ENCODE measurements around the gene CALML5. TPM values are rescaled to one million over a fixed set of nuclear protein-coding genes. Genes with fewer than 3 reads are reported as not detected.

Gene CALML5
- total and polyA plus RNA-seq, 9 of the 15 experiments (the other 6 are each of a cell fraction or from before 2014, with no cell fraction given), result not detected

DNA sequence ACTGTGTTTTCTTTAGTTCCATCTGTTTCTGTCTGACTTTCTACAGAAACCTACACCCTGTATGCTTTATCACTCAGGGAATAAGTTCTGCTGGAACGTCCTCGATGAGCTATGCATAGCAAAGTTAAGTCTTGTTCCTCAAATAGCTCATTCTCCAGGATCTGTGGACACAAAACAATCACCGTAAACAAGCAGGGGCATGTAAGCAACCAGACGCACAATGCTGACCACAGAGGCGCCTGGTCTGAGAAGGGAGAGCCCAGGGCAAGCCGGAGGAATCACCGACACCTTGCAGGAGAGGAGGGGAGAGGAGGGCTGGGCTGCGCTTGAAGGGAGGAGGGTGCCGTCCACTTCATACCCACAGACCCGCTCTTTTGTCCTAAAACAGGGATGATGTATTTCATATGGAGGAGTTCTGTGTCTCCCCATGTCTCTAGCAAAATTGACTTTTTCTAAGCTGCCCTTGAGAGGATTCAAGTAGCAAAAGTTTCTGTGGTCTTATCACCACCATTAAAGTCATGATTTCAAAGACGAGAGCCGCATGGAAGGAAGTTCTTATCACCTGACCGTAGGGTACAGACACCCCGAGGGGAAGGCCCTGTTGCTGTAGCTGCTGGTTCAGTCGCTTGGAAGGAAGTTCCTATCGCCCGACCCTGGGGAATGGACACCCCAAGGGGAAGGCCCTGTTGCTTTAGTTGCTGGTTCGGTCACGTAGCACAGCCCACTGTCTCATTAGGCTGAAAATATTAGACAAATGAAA lies 39.7 kb upstream of the CALML5 start (continued):
- TF ChIP-seq YY1 (IDR thresholded peaks at IDR 0.05; ENCODE audit: borderline replicate concordance in 1 of 3, control insufficient read depth in 1 of 3, extremely low read depth in 1 of 3, insufficient read depth in 3 of 3, insufficient read length in 1 of 3, insufficient replicate concordance in 2 of 3, low read depth in 1 of 3, low read length in 2 of 3) (no peak), STAG1 (CRISPR knock-in tag; IDR thresholded peaks at IDR 0.05; ENCODE audit: borderline replicate concordance) (no peak), NCOA4 (IDR thresholded peaks at IDR 0.05; ENCODE audit: partially characterized antibody) (no peak), BRF2 (IDR thresholded peaks at IDR 0.05; ENCODE audit: borderline replicate concordance, insufficient read depth, insufficient read length) (no peak), POU5F1 (IDR thresholded peaks at IDR 0.05; ENCODE audit: borderline replicate concordance, low read depth, low read length, partially characterized antibody) (no peak), TGIF2 (CRISPR knock-in tag; IDR thresholded peaks at IDR 0.05) (no peak), SAFB (IDR thresholded peaks at IDR 0.05; ENCODE audit: borderline replicate concordance, low read depth, low read length) (no peak), ZFP1 (CRISPR knock-in tag; IDR thresholded peaks at IDR 0.05) (no peak), ETV1 (tag; conservative IDR thresholded peaks at IDR 0.05; ENCODE audit: low read depth) (no peak), NR4A1 (CRISPR knock-in tag; IDR thresholded peaks at IDR 0.05) (no peak), NR4A1 (tag; IDR thresholded peaks at IDR 0.05) (no peak), NBN (IDR thresholded peaks at IDR 0.05; ENCODE audit: low read depth) (no peak), THRB (CRISPR knock-in tag; conservative IDR thresholded peaks at IDR 0.05) (no peak), CAMTA2 (CRISPR knock-in tag; conservative IDR thresholded peaks at IDR 0.05) (no peak)
- TF ChIP-seq, protein P1, sequence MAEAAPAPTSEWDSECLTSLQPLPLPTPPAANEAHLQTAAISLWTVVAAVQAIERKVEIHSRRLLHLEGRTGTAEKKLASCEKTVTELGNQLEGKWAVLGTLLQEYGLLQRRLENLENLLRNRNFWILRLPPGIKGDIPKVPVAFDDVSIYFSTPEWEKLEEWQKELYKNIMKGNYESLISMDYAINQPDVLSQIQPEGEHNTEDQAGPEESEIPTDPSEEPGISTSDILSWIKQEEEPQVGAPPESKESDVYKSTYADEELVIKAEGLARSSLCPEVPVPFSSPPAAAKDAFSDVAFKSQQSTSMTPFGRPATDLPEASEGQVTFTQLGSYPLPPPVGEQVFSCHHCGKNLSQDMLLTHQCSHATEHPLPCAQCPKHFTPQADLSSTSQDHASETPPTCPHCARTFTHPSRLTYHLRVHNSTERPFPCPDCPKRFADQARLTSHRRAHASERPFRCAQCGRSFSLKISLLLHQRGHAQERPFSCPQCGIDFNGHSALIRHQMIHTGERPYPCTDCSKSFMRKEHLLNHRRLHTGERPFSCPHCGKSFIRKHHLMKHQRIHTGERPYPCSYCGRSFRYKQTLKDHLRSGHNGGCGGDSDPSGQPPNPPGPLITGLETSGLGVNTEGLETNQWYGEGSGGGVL (CRISPR knock-in tag; IDR thresholded peaks at IDR 0.05), result no peak
- TF ChIP-seq, protein P2, sequence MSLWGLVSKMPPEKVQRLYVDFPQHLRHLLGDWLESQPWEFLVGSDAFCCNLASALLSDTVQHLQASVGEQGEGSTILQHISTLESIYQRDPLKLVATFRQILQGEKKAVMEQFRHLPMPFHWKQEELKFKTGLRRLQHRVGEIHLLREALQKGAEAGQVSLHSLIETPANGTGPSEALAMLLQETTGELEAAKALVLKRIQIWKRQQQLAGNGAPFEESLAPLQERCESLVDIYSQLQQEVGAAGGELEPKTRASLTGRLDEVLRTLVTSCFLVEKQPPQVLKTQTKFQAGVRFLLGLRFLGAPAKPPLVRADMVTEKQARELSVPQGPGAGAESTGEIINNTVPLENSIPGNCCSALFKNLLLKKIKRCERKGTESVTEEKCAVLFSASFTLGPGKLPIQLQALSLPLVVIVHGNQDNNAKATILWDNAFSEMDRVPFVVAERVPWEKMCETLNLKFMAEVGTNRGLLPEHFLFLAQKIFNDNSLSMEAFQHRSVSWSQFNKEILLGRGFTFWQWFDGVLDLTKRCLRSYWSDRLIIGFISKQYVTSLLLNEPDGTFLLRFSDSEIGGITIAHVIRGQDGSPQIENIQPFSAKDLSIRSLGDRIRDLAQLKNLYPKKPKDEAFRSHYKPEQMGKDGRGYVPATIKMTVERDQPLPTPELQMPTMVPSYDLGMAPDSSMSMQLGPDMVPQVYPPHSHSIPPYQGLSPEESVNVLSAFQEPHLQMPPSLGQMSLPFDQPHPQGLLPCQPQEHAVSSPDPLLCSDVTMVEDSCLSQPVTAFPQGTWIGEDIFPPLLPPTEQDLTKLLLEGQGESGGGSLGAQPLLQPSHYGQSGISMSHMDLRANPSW (CRISPR knock-in tag; IDR thresholded peaks at IDR 0.05), result no peak
- TF ChIP-seq, protein P3, sequence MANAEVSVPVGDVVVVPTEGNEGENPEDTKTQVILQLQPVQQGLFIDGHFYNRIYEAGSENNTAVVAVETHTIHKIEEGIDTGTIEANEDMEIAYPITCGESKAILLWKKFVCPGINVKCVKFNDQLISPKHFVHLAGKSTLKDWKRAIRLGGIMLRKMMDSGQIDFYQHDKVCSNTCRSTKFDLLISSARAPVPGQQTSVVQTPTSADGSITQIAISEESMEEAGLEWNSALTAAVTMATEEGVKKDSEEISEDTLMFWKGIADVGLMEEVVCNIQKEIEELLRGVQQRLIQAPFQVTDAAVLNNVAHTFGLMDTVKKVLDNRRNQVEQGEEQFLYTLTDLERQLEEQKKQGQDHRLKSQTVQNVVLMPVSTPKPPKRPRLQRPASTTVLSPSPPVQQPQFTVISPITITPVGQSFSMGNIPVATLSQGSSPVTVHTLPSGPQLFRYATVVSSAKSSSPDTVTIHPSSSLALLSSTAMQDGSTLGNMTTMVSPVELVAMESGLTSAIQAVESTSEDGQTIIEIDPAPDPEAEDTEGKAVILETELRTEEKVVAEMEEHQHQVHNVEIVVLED (CRISPR knock-in tag; IDR thresholded peaks at IDR 0.05), result peak; percentile 45; the same call in 1 of the 2 replicates
